ENCODE data around the gene SPRR2G.

DNA sequence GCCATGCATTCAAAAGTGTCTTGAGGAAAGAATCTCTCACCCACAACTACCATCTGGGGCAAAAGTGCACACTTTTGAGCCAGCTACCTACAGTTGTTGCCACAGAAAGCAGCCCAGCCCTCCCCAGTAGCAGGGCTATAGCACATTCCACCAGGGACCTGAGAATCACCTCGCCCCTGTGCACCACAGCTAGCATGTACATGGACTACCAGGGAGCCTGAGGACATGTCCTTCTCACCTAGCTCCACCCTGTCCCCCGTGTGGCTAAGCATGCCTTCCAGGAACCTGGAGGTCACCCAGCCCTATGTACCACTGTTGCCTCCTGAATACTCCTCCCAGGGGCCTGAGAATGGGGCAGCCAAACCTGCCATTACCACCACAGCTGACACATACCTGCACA is 16.9 kb downstream of the SPRR2G start:
- TF ChIP-seq, protein P1, sequence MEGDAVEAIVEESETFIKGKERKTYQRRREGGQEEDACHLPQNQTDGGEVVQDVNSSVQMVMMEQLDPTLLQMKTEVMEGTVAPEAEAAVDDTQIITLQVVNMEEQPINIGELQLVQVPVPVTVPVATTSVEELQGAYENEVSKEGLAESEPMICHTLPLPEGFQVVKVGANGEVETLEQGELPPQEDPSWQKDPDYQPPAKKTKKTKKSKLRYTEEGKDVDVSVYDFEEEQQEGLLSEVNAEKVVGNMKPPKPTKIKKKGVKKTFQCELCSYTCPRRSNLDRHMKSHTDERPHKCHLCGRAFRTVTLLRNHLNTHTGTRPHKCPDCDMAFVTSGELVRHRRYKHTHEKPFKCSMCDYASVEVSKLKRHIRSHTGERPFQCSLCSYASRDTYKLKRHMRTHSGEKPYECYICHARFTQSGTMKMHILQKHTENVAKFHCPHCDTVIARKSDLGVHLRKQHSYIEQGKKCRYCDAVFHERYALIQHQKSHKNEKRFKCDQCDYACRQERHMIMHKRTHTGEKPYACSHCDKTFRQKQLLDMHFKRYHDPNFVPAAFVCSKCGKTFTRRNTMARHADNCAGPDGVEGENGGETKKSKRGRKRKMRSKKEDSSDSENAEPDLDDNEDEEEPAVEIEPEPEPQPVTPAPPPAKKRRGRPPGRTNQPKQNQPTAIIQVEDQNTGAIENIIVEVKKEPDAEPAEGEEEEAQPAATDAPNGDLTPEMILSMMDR (optimal IDR thresholded peaks at IDR 0.05 in 1 of 3, IDR thresholded peaks at IDR 0.05 in 1 of 3, conservative IDR thresholded peaks at IDR 0.05 in 1 of 3; ENCODE audit: extremely low read depth in 1 of 3, insufficient read depth in 2 of 3, low read length in 3 of 3), result no peak
- no peak for TF ChIP-seq EZH2 (IDR thresholded peaks at IDR 0.05; ENCODE audit: low read length)

Measured in keratinocyte (primary cell).